Stimulated activated CD4-positive, alpha-beta T cell treated with anti-CD3 and anti-CD28 coated beads, TNF-alpha, amount 100 ng/mL, for 1 hour (primary cell): ENCODE measurements around the gene ZBTB20.

Experiments used
- DNase-seq, 3 donors: peaks; one replicate each; pipeline ENCODE4 v3.0.0-alpha.2; 2020; ENCODE audit warnings: low read depth in 3 of 3, low spot score in 1 of 3

The ZBTB20 gene

DNA sequence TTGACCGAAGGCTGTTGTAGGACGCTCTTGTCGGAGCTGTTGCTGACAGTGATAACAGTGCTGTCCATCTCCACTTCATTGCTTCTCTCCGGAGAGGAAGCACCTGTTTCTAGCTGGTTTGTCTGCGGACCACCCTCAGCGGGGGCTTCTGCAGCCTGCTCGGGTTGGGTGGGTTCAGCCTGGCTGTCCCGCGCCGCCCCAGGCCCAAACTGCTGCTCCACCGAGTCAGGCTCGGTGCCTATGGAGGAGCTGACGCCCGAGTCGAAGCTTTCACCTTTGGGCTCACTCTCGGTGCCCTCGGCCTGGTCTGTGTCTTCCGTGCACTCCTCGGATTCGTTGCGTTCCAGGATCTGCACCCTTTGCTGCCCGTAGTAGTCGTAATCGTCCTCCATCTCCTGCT is 796.4 kb downstream of the ZBTB20 start:
- DNase-seq = no peak

DNA sequence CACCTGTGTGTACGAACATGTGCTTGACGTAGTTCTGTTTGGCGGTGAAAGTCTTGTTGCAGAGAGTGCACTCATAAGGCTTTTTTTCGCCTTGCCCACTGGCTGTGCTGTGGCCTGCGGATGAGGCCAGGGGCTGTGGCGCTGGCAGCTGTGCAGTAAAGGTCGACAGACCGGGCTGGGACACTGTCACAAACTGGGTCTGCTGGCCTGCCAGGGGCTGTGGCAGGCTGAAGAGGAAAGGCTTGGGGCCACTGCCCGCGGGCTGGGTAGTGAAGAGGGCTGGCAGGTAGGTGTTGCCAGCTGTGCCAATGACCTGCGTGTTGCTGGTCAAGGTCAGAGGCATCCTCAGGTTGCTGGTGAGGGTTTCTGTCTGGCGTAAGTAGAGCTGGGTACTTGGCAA is 796.8 kb downstream of the ZBTB20 start:
- DNase-seq = no peak

DNA sequence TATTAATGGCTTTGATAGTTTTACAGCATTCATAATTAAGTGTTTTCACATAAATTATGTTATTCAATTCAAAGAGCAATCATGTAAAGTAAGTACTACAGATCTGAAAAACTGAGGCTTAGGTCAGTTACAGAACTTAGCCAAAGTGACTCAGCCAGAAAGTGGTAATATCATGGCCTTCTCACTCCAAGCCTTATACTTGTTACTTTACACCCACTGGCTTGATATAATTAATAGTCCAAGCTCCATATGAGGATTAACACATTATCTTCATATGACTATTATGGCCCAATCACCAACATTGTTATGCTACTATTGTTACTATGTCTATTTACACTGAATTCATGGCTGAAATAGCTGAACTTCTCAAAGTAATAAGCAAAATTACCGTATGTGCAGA is 802.6 kb downstream of the ZBTB20 start:
- DNase-seq = no peak

DNA sequence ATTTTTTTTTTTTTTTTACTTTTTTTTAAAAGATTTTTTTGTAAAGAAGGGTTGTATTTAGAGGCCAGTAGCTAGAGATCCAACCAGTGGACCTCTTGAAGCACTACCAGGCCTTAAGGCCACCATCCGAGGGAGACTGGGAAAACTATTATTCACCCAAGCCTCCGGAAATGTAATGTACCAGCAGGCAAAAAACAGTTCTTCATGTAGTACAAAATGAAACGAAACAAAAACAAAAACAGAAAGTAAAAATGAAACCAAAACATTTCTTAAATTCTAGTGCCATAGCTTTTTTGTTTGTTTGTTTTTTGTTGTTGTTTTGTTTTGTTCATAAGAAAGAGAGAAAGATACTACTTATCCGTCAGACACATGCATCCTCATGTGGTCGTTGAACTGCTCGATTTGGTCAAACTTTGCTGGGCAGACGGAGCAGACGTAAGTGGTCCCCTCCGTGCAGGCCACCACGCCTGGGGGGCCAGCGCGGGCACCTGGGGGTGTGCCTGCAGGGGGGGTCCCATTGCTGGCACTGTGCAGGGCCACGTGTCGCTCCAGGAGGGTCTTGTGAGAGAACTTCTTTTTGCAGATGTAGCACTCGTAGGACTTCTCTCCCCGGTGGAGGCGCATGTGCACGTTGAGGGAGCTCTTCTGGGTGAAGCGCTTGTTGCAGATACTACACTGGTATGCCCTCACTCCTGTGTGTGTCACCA is 808.3 kb downstream of the ZBTB20 start:
- DNase-seq = no peak

DNA sequence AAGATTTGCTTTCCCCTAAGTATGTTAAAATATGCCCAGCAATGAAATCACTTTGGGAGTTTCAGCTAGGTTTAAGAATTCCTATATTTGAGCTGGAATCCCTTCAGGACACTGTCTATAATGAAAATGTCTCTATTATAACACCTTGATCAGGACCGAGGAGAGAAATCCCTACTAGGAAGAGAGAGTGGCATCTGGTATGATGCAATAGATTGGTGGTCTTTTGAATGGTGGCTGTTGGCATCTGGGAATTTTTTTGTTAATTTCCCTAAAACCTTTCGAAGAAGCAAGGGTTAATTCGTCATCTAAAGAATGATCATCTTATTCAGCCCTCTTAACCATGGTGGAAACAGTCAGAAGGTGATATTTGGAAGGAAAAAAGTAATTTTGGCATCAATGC is 810.2 kb downstream of the ZBTB20 start:
- no peak for DNase-seq

DNA sequence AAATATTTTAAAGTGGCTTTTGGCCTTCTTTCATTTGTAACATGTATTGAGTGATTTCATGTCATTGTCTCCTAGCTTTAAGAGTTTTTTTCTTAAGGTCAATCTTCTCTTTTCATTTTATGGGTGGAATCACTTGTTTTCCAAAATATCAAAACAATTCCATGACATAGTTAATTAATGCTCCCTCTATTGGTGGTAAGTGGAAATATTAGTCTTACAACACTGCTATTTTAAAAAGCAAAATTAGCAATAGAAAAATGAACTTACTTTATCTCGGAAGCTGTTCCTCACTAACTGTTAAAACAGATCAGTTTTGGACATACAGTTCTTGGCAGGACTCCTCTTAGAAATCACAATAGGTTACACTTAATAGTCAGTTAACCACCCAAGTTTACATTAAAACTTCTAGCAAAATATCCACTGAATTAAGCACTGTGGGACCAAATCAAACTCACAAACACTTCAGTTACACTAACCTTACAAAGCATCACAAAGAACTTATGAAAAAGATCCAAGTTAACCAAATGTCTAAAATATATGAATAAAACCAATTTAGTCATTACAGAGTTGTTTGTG is 810.9 kb downstream of the ZBTB20 start:
- DNase-seq = no peak

DNA sequence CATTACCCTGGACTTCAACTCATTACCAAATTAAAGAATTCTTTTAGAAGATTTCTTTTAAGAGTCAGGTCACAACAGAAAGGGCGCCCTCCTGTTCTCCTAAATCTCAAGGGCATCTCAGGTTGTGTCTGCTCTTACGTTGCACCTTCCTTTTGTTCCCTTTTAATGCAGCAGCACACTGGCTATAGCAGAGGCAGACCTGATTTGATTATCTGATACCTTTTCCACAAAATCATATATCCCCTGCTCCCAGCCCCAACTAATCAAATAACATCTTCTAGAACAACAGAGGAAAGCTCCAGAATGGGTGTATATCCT is 813.2 kb downstream of the ZBTB20 start:
- DNase-seq = no peak

DNA sequence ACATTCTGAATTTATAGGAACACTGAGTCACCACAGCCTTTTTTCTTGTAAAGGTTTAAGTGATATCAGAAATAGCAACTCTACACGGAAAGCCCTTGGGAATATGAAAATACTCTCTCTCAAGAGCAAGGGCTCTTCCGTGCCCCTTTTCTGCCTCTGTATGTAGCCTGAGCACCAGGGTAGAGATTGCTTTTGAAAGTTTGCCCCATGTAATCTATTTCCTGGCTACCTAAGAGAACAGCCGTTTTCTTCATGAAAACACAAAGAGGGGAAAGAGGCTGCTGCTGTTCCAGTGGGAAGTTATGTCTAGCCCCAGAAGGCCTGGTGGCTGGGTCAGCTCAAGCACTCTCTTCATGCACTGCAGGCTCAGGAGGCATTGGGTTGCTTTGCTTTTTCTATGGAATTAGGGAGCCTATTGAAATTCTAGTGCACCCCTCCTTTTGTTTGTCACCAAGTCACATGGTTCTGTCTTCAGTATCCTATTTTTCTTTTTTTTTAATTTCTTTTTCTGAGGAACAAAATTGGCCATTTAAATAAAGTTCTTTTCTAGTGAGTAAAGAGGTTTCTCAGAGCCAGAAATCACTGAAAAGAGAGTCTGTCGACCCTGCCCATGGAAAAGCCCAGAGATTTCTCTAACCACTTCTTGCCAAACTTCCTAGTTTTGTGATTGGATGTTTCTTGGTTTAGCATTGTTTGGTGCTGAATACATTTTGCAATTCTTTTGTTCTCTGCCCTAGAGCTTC is 813.7 kb downstream of the ZBTB20 start:
- no peak for DNase-seq

DNA sequence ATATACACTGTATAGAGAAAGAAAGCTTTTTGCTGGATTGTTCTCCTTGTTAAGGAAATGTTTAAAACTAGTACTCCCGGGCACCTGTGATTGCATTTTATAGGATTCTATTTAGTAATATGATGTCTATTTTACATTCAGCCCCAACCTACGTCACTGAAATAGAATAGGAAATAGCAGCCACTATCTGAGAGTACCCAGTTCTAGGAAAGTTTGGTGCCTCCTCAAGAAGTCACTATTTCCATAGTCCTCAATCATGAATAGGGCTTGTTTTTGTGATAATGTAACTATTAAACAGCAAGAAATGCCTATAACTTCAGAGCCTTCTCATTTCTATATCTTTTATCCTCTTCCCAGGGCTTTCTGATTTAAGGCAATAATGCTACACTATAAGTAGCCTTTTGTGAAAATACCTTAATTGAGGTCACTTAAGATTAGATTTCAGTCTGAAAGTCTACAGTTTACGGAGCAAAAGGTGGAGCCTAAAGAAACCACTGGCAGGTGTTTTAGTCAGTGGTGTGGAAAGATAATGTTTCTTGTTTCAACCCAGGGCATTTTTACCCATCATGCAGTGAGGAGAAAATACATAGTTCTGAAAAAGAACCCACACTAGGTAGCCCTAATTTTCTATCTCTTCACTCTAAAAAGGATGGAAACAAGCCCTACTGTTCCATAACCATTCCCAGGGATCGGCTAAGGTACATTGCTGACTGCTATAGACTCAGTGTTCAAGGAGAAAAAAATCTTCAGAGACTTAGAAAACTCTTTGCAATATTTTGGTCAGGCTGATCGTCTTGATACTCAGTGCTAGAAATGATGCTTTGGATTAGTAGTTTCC is 814.5 kb downstream of the ZBTB20 start:
- no peak for DNase-seq

DNA sequence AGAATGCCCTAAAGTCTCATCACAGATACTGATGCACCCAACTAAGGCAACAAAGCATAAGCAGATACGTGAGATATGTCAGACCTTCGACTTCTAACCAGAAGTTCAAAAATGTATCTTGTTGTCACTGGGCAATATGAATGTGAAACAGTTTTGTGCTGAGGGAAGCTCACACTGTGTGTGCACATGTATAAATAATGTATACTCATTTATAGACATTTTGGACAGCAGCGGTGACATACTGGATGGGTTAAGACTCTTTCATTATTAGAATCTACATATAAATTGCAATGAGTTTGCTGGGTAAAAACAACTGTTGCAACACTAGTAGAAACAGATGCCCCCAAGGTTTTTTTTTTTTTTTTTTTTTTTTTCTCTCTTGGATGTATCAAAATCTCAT is 815.4 kb downstream of the ZBTB20 start:
- DNase-seq = no peak

DNA sequence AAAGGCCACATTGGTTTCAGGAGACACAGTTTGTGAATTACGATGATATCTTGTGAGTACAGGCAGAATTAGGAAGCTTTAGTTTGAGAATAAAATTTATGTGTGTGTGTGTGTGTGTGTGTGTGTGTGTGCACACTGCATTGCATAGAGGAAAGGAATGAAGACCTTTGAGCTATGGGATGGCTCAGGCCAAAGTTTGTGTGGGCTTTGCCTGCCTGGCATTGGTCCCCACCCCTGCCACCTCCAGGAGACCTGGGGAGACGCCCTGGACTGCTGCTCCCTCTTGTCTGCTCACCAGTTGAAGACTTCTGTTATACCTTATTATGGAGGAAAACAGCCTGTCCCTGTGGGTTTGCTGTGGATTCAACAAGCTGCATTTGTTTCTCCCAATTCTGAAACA is 816.1 kb downstream of the ZBTB20 start:
- DNase-seq = no peak

DNA sequence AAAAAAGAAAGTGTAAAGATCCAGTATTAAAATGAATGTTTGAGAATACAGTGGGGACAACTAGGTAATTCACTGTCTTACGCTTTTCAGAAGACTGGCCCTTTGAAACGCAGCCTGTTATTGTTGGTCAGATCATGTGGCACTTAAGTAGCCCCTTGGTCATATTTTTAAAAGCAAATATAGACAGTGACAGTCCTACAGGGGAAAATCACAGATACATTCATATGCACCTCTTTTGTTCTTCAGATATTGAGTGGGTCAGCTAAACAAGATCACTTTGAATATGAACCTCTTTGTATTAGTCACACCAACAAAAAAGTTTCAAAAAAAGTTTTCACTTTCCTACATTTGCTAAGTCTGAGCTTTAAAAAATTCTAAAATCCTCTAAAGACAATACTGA is 817.3 kb downstream of the ZBTB20 start:
- DNase-seq = no peak

DNA sequence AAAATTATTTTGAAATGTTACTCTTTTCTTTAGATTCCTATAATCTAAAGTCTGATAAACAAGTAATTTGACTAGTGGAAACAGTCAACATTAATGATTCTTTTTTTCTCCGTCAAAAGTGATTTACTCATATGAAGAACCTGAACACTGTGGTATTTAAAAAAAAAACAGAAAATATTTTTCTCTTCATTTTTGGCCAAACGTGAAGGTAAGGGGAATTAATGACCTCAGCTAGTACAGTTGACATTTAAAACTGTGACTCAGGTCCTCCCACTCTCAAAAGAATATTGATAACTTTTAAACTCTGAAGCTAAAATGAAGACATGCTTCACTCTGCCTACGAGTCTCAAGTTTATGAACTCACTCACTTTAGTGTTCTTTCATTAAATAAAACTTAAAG is 818.7 kb downstream of the ZBTB20 start:
- no peak for DNase-seq

DNA sequence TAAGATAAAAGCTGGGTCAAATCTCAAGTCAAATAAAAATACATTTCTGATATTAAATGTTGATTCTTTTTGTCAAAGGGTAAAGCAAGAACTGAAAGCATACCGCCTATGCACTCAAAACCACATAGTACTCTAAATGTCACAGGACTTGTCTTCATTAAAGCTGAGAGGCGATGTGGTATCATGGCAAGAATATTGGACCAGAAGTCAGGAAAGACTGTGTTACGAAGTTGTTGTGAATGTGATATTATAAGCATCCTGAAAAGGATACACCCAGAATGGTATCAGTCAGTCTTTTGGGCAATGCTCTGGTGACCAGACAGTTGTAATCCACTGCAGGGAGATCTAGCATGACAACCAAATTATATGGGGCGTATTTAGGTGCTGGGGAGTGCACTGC is 819.4 kb downstream of the ZBTB20 start:
- no peak for DNase-seq

DNA sequence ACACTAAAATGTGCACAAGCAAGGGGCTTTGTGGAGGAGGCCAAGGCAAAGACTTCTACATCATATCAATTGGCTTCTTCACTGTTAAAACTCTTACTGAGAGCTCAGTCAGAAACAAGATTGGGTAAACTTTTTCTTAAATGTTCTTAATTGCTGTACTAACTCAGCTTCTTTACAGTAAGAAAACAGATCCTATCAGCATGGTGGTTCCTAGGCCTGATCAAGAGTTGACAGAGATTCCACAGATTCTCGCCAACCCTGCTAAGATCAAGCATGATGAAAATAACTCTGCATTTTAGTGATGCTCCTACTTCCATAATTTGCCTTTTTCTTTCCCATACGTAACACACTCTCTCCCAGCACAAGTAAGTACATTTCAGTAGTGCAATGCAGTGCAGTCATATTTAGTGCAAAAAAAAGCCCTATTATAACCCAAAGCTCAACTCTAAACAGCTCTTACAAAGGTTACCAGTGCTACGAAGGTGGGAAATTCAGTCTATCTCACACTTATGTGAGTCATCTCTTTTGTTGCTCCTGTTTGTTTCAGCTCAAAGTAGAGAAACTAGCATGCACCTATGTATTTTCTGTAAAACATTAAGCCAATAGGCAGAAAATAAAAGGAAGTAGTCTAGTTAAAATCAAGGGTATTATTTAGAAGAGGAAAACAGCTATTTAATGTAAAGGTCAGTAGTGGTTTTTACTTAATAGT is 823.4 kb downstream of the ZBTB20 start:
- no peak for DNase-seq

DNA sequence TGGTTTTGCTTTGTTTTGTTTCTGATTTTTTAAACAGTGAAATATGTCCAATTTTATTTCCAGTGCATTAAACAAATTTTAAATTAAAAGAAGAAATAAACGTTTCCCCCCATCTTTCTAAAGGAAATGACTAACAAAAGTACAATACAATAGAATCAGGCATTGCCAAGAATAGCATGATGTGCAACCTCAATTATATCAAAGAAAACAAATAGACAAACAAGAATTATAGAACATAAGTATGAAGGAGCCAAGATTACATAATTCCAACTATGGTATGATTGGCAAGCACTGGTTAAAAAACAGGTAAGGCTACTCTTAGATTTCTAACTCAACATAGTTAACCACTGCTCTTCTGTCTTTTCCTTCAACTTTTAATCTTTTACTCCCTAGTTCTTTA is 826.8 kb downstream of the ZBTB20 start:
- DNase-seq = no peak

DNA sequence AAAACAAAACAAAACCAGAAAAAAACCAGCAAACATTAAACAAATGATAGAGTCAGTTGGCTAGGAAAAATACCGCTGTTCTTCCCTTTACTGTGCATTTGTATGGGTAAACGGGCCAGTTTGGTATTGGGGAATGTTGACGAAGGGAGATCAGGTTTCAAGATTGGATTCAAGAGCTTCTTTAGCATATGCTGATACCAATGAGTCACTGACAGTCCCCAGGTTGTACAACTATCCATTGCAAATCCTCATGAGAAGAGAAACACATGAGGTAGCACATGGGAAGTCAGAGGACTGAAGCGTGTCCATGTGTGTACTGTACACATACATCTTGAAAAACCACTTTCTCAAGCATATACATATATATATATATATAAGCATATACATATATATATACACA is 827.6 kb downstream of the ZBTB20 start:
- DNase-seq = no peak

DNA sequence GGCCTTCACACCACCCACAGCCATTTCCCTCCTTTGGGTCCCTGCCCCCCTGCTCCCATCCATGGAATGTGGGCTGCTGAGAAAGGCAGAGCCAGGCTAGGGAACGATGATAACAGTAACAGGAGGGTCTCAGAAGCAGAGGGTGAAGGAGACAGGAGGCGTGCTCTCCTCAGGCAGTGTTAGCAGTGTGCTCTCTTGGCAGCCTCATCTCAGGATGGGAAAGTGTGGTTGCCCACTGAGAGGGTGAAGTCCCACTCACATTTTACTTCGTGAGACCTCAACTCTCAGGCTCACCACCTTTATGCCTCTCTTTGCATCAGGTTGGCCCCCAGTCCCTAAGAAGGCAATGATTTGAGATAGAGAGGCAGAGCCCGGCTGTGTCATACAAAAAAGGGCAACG is 828.8 kb downstream of the ZBTB20 start:
- no peak for DNase-seq

DNA sequence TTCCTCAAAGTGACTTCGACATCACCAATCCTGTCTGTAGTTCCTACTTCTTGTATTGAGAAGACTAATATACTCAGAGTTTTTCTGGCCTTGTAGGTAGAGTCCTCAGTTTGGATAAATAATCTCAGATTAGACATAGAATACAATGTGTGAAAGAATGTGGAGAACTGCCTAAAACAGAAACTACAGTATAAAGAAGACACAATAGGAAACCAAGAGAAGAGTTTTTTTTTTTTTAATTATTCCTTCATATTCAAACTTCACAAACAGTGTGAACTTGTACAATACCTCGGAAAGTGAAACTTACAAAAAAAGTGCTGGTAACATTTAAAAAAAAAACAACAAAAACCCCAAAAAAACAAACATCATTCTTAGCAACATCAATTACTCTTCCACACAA is 832.8 kb downstream of the ZBTB20 start:
- DNase-seq = no peak

DNA sequence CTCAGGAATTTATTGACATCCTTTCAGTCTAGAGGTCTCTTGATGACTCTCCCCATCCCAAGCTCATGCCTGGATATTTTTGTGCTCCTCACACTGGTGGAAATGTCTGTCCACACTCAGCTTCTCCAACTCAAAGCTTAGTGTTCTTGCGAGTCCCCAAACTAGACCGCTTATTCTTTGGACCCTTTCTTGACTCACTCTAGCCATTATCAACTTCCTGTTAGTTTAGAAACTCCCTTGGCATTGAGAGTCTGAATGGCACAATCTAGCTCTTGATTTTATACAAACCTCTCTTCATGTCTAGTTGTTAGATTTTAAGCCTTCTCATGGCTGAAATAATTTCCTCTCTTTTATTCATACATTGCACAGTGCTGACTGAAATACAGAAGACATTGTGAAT is 833.7 kb downstream of the ZBTB20 start:
- DNase-seq = no peak

DNA sequence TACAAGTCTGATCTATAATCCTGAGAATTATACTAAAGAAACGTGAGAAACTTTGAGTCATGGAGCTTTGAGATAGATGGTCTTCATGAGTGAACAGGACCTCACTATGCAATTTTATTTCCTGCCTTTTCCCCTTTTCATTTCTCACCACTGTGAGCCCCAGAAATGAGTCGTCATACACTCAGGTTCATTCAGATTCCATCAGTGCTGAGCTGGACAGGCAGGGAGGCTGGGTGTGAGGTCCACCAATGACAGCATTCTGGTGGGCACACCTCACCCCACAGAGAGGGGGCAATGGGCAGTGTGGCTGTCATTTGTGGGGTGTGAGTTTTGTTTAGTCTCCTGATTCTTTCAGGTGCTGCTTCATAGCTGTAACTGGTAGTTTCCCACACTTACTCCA is 836.4 kb downstream of the ZBTB20 start:
- DNase-seq = no peak
